SK-N-SH treated with all-trans-retinoic acid at 6 μM for 48 hours (cell line): ENCODE data around the gene GALNT15.

Source experiments
- ATAC-seq: fragments of 200-7000 bp; cut with Tn5 transposase; 3 replicates; pipeline ENCODE4 v1.9.1; 2020; ENCODE audit warnings: mild to moderate bottlenecking, moderate library complexity
- ARNTL ChIP-seq: fragments of 450-650 bp; formaldehyde crosslinking; IDR thresholded peaks from 2 replicates; pipeline ENCODE4 v1.5.0; 2020; ENCODE audit warnings: low read depth, mild to moderate bottlenecking, moderate library complexity, borderline replicate concordance
- BACH2 ChIP-seq: fragments of 250-450 bp; sonication (Bioruptor Pico); IDR thresholded peaks from 2 replicates; pipeline ENCODE4 v1.9.0; 2021; ENCODE audit warnings: mild to moderate bottlenecking, borderline replicate concordance
- CSDC2 ChIP-seq: fragments of 250-450 bp; sonication (Bioruptor Pico); IDR thresholded peaks from 2 replicates; pipeline ENCODE4 v1.5.0; 2020; ENCODE audit warnings: mild to moderate bottlenecking, moderate library complexity
- CSRNP3 ChIP-seq: fragments of 250-450 bp; sonication (Bioruptor Pico); IDR thresholded peaks from 2 replicates; pipeline ENCODE4 v1.5.1; 2021; ENCODE audit warnings: mild to moderate bottlenecking, moderate library complexity
- ESRRG ChIP-seq: fragments of 250-450 bp; sonication (Bioruptor Pico); IDR thresholded peaks from 2 replicates; pipeline ENCODE4 v1.6.1; 2021; ENCODE audit warnings: mild to moderate bottlenecking
- GLIS3 ChIP-seq: fragments of 250-450 bp; sonication (Bioruptor Pico); IDR thresholded peaks from 2 replicates; pipeline ENCODE4 v1.5.0; 2020; ENCODE audit warnings: mild to moderate bottlenecking, moderate library complexity
- ISL1 ChIP-seq: fragments of 250-450 bp; sonication (Bioruptor Pico); IDR thresholded peaks from 2 replicates; pipeline ENCODE4 v2.1.2; 2022; ENCODE audit warnings: mild to moderate bottlenecking, moderate library complexity
- OSR1 ChIP-seq: fragments of 250-450 bp; sonication (Bioruptor Pico); IDR thresholded peaks from 2 replicates; pipeline ENCODE4 v1.8.0; 2022; ENCODE audit warnings: moderate library complexity, mild to moderate bottlenecking, inconsistent platforms
- POU6F1 ChIP-seq: fragments of 250-450 bp; sonication (Bioruptor Pico); IDR thresholded peaks from 2 replicates; pipeline ENCODE4 v1.8.0; 2021; ENCODE audit warnings: low read depth, mild to moderate bottlenecking, moderate library complexity, borderline replicate concordance
- PPARA ChIP-seq: fragments of 250-450 bp; sonication (Bioruptor Pico); IDR thresholded peaks from 2 replicates; pipeline ENCODE4 v1.5.0; 2020; ENCODE audit warnings: mild to moderate bottlenecking, borderline replicate concordance
- SNAI2 ChIP-seq: fragments of 250-450 bp; sonication (Bioruptor Pico); IDR thresholded peaks from 2 replicates; pipeline ENCODE4 v1.5.0; 2020; ENCODE audit warnings: mild to moderate bottlenecking, moderate library complexity
- TCF4 ChIP-seq: fragments of 250-450 bp; sonication (Bioruptor Pico); IDR thresholded peaks from 2 replicates; pipeline ENCODE4 v1.8.0; 2021; ENCODE audit warnings: mild to moderate bottlenecking, moderate library complexity, borderline replicate concordance
- TOX ChIP-seq: fragments of 250-450 bp; sonication (Bioruptor Pico); IDR thresholded peaks from 2 replicates; pipeline ENCODE4 v1.8.0; 2021; ENCODE audit warnings: mild to moderate bottlenecking, moderate library complexity, borderline replicate concordance
- ZC3H10 ChIP-seq: fragments of 250-450 bp; sonication (Bioruptor Pico); IDR thresholded peaks from 2 replicates; pipeline ENCODE4 v1.5.1; 2021; ENCODE audit warnings: mild to moderate bottlenecking, moderate library complexity
- ZFP3 ChIP-seq: fragments of 250-450 bp; sonication (Bioruptor Pico); IDR thresholded peaks from 2 replicates; pipeline ENCODE4 v1.5.0; 2020; ENCODE audit warnings: mild to moderate bottlenecking, moderate library complexity
- ZFP30 ChIP-seq: fragments of 450-650 bp; formaldehyde crosslinking; IDR thresholded peaks from 2 replicates; pipeline ENCODE4 v1.5.0; 2022; ENCODE audit warnings: mild to moderate bottlenecking, moderate library complexity
- ZNF565 ChIP-seq: fragments of 450-650 bp; formaldehyde crosslinking; conservative IDR thresholded peaks from 2 replicates; pipeline ENCODE4 v1.5.0; 2020; ENCODE audit warnings: low read depth, mild to moderate bottlenecking, moderate library complexity
- ZNF8 ChIP-seq: fragments of 450-650 bp; formaldehyde crosslinking; IDR thresholded peaks from 2 replicates; pipeline ENCODE4 v1.5.0; 2020; ENCODE audit warnings: mild to moderate bottlenecking, moderate library complexity
- TF ChIP-seq, protein P1 (sequence below): fragments of 250-450 bp; sonication (Bioruptor Pico); IDR thresholded peaks from 2 replicates; pipeline ENCODE4 v1.5.1; 2020; ENCODE audit warnings: low read depth, mild to moderate bottlenecking, moderate library complexity
- TF ChIP-seq, protein P2 (sequence below): fragments of 250-450 bp; sonication (Bioruptor Pico); IDR thresholded peaks from 2 replicates; pipeline ENCODE4 v1.8.0; 2020; ENCODE audit warnings: mild to moderate bottlenecking, moderate library complexity, borderline replicate concordance
- TF ChIP-seq, protein P3 (sequence below): fragments of 250-450 bp; sonication (Bioruptor Pico); IDR thresholded peaks from 2 replicates; pipeline ENCODE4 v1.5.0; 2020; ENCODE audit warnings: mild to moderate bottlenecking, moderate library complexity

GALNT15 gene

GRCh38 chr3:16171009-16171408, 3.5 kb upstream of the GALNT15 start:
- TF ChIP-seq SNAI2 (no peak), POU6F1 (CRISPR knock-in tag) (no peak), ARNTL (CRISPR knock-in tag) (no peak), TCF4 (CRISPR knock-in tag) (no peak), BACH2 (CRISPR knock-in tag) (no peak), ZNF565 (CRISPR knock-in tag) (no peak), OSR1 (CRISPR knock-in tag) (no peak), GLIS3 (no peak), PPARA (CRISPR knock-in tag) (no peak), ZC3H10 (CRISPR knock-in tag) (no peak), CSDC2 (CRISPR knock-in tag) (no peak)
- ATAC-seq: no peak

DNA sequence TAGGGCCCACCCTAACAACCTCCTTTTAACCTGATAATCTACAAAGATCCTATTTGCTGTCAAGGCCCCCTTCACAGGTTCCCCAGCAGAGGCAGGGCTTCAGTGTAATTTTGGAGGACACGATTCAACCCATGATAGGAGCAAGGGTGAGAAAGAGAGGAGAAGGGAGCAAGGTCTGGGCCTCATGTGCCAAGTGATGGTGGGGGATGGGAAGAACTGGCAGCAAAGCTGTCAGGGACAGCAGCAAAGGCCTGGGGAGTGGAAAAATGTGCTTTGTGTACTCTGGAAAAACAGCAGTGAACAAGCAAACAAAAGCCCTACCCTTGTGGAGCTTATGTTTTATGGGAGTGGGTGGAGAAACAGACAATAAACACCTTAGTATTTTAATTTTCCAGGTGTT, 2.7 kb upstream of the GALNT15 start:
- ATAC-seq: no peak
- no peak for TF ChIP-seq ZFP30 (CRISPR knock-in tag)
- TF ChIP-seq ARNTL (CRISPR knock-in tag): no peak
- TF ChIP-seq OSR1 (CRISPR knock-in tag): no peak
- no peak for TF ChIP-seq ZFP3 (CRISPR knock-in tag)
- no peak for TF ChIP-seq TOX
- no peak for TF ChIP-seq ZNF8
- TF ChIP-seq, protein P1, sequence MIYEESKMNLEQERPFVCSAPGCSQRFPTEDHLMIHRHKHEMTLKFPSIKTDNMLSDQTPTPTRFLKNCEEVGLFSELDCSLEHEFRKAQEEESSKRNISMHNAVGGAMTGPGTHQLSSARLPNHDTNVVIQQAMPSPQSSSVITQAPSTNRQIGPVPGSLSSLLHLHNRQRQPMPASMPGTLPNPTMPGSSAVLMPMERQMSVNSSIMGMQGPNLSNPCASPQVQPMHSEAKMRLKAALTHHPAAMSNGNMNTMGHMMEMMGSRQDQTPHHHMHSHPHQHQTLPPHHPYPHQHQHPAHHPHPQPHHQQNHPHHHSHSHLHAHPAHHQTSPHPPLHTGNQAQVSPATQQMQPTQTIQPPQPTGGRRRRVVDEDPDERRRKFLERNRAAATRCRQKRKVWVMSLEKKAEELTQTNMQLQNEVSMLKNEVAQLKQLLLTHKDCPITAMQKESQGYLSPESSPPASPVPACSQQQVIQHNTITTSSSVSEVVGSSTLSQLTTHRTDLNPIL (CRISPR knock-in tag): no peak
- TF ChIP-seq SNAI2: no peak
- TF ChIP-seq TCF4 (CRISPR knock-in tag): no peak
- TF ChIP-seq CSRNP3: no peak
- TF ChIP-seq POU6F1 (CRISPR knock-in tag): no peak
- TF ChIP-seq ZC3H10 (CRISPR knock-in tag): no peak
- no peak for TF ChIP-seq ESRRG (CRISPR knock-in tag)
- TF ChIP-seq, protein P2, sequence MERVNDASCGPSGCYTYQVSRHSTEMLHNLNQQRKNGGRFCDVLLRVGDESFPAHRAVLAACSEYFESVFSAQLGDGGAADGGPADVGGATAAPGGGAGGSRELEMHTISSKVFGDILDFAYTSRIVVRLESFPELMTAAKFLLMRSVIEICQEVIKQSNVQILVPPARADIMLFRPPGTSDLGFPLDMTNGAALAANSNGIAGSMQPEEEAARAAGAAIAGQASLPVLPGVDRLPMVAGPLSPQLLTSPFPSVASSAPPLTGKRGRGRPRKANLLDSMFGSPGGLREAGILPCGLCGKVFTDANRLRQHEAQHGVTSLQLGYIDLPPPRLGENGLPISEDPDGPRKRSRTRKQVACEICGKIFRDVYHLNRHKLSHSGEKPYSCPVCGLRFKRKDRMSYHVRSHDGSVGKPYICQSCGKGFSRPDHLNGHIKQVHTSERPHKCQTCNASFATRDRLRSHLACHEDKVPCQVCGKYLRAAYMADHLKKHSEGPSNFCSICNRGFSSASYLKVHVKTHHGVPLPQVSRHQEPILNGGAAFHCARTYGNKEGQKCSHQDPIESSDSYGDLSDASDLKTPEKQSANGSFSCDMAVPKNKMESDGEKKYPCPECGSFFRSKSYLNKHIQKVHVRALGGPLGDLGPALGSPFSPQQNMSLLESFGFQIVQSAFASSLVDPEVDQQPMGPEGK (CRISPR knock-in tag): no peak
- no peak for TF ChIP-seq PPARA (CRISPR knock-in tag)
- TF ChIP-seq ISL1: no peak
- TF ChIP-seq, protein P3, sequence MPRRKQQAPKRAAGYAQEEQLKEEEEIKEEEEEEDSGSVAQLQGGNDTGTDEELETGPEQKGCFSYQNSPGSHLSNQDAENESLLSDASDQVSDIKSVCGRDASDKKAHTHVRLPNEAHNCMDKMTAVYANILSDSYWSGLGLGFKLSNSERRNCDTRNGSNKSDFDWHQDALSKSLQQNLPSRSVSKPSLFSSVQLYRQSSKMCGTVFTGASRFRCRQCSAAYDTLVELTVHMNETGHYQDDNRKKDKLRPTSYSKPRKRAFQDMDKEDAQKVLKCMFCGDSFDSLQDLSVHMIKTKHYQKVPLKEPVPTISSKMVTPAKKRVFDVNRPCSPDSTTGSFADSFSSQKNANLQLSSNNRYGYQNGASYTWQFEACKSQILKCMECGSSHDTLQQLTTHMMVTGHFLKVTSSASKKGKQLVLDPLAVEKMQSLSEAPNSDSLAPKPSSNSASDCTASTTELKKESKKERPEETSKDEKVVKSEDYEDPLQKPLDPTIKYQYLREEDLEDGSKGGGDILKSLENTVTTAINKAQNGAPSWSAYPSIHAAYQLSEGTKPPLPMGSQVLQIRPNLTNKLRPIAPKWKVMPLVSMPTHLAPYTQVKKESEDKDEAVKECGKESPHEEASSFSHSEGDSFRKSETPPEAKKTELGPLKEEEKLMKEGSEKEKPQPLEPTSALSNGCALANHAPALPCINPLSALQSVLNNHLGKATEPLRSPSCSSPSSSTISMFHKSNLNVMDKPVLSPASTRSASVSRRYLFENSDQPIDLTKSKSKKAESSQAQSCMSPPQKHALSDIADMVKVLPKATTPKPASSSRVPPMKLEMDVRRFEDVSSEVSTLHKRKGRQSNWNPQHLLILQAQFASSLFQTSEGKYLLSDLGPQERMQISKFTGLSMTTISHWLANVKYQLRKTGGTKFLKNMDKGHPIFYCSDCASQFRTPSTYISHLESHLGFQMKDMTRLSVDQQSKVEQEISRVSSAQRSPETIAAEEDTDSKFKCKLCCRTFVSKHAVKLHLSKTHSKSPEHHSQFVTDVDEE (CRISPR knock-in tag): no peak
- no peak for TF ChIP-seq BACH2 (CRISPR knock-in tag)
